HepG2 (cell line): ENCODE data around the gene CPNE2. TPM values are rescaled to one million over a fixed set of nuclear protein-coding genes. Genes with fewer than 3 reads are reported as not detected.
A peak's percentile ranks its signal among the peaks of the same experiment; 100 is the strongest.

Experiments
- CHD4 ChIP-seq: fragments of 200-600 bp; sonication (generic); IDR thresholded peaks from 2 replicates; pipeline ENCODE4 v1.7.0; 2017; ENCODE audit warnings: mild to moderate bottlenecking, low read length, borderline replicate concordance
- EED ChIP-seq: sonication (generic); formaldehyde crosslinking; IDR thresholded peaks from 2 replicates; pipeline ENCODE4 v1.5.0; 2020; ENCODE audit warnings: mild to moderate bottlenecking, missing genetic modification reagents
- ELF1 ChIP-seq: sonication (generic); formaldehyde crosslinking; IDR thresholded peaks from 2 replicates; pipeline ENCODE4 v1.4.0; 2020; ENCODE audit warnings: missing genetic modification reagents
- FOXA3 ChIP-seq: IDR thresholded peaks from 2 replicates; pipeline ENCODE4 v1.6.1; 2016; ENCODE audit warnings: missing genetic modification reagents, missing compliant biosample characterization
- HNRNPH1 ChIP-seq: fragments of 200-400 bp; formaldehyde crosslinking; optimal IDR thresholded peaks from 2 replicates; pipeline ENCODE3; 2017; ENCODE audit warnings: mild to moderate bottlenecking, low read depth, low read length
- KDM5A ChIP-seq: fragments of 200-600 bp; sonication (generic); IDR thresholded peaks from 2 replicates; pipeline ENCODE4 v1.7.0; 2018; ENCODE audit warnings: antibody characterized with exemption, mild to moderate bottlenecking, low read length, borderline replicate concordance
- MIER3 ChIP-seq: IDR thresholded peaks from 2 replicates; pipeline ENCODE4 v1.6.1; 2016; ENCODE audit warnings: missing compliant biosample characterization, borderline replicate concordance
- SP5 ChIP-seq: IDR thresholded peaks from 2 replicates; pipeline ENCODE4 v1.6.1; 2016; ENCODE audit warnings: low read depth, borderline replicate concordance
- TARDBP ChIP-seq: sonication (generic); formaldehyde crosslinking; IDR thresholded peaks from 2 replicates; pipeline ENCODE4 v1.8.0; 2022; ENCODE audit warnings: mild to moderate bottlenecking, missing genetic modification reagents
- TCF7L2 ChIP-seq: IDR thresholded peaks from 2 replicates; pipeline ENCODE4 v1.6.1; 2011; ENCODE audit warnings: mild to moderate bottlenecking, low read depth, low read length, moderate library complexity
- XRCC5 ChIP-seq: fragments of 200-400 bp; formaldehyde crosslinking; optimal IDR thresholded peaks from 2 replicates; pipeline ENCODE3; 2017; ENCODE audit warnings: mild to moderate bottlenecking, low read length
- ZBTB20 ChIP-seq: sonication (generic); formaldehyde crosslinking; IDR thresholded peaks from 2 replicates; pipeline ENCODE4 v1.8.1; 2023; ENCODE audit warnings: missing genetic modification reagents, low read depth, mild to moderate bottlenecking, borderline replicate concordance
- ZBTB3 ChIP-seq: sonication (generic); formaldehyde crosslinking; IDR thresholded peaks from 2 replicates; pipeline ENCODE4 v1.4.0; 2020; ENCODE audit warnings: low read depth, mild to moderate bottlenecking, moderate library complexity, missing genetic modification reagents, borderline replicate concordance
- ZFP37 ChIP-seq: sonication (generic); formaldehyde crosslinking; IDR thresholded peaks from 2 replicates; pipeline ENCODE4 v1.4.0; 2020; ENCODE audit warnings: missing genetic modification reagents, borderline replicate concordance
- ZNF17 ChIP-seq: sonication (generic); formaldehyde crosslinking; IDR thresholded peaks from 2 replicates; pipeline ENCODE4 v1.5.0; 2020; ENCODE audit warnings: mild to moderate bottlenecking, missing genetic modification reagents
- ZNF264 ChIP-seq: sonication (generic); formaldehyde crosslinking; IDR thresholded peaks from 2 replicates; pipeline ENCODE4 v1.4.0; 2020; ENCODE audit warnings: missing genetic modification reagents
- ZNF367 ChIP-seq: sonication (generic); formaldehyde crosslinking; IDR thresholded peaks from 2 replicates; pipeline ENCODE4 v1.4.0; 2020; ENCODE audit warnings: missing genetic modification reagents, borderline replicate concordance
- ZNF598 ChIP-seq: sonication (generic); formaldehyde crosslinking; IDR thresholded peaks from 2 replicates; pipeline ENCODE4 v1.5.1; 2020; ENCODE audit warnings: mild to moderate bottlenecking, missing genetic modification reagents, borderline replicate concordance
- ZNF777 ChIP-seq: sonication (generic); formaldehyde crosslinking; IDR thresholded peaks from 2 replicates; pipeline ENCODE4 v1.4.0; 2020; ENCODE audit warnings: missing genetic modification reagents
- ZNF781 ChIP-seq: sonication (generic); formaldehyde crosslinking; IDR thresholded peaks from 2 replicates; pipeline ENCODE4 v1.5.1; 2020; ENCODE audit warnings: borderline replicate concordance, mild to moderate bottlenecking, missing genetic modification reagents; ENCODE audit errors: not compliant biosample characterization
- ZNF790 ChIP-seq: sonication (generic); formaldehyde crosslinking; IDR thresholded peaks from 2 replicates; pipeline ENCODE4 v1.8.0; 2022; ENCODE audit warnings: missing genetic modification reagents, mild to moderate bottlenecking, borderline replicate concordance
- ZNF792 ChIP-seq: IDR thresholded peaks from 2 replicates; pipeline ENCODE4 v1.6.1; 2016
- polyA plus RNA-seq, 8 experiments: library from polyadenylated mRNA; depleted of rRNA in 3 of 8; stranded (reverse) in 7 of 8; unstranded in 1 of 8; fragments of >200 nt; fragmentation: Illumina TruSeq in 4 of 8; extraction: Trizol in 4 of 8; gene quantifications; 2 replicates each; pipeline versions ENCODE4 v1.2.1 to v1.2.3, GENCODE V29; 2011 to 2016; ENCODE audit warnings: low read depth in 4 of 8, missing spikeins in 1 of 8, mixed read lengths in 1 of 8; ENCODE audit not compliant: insufficient read depth in 1 of 8
- total RNA-seq, 5 experiments: library from RNA; depleted of rRNA; stranded (reverse); fragments of >200 nt; fragmentation: Illumina TruSeq; extraction: Trizol; gene quantifications; 2 replicates each; pipeline ENCODE4 v1.2.3, GENCODE V29; 2016; ENCODE audit warnings: low read depth in 1 of 5
- TF ChIP-seq, protein P1 (sequence below): sonication (generic); formaldehyde crosslinking; IDR thresholded peaks from 2 replicates; pipeline ENCODE4 v1.8.1; 2023; ENCODE audit warnings: missing genetic modification reagents, mild to moderate bottlenecking, borderline replicate concordance
- TF ChIP-seq, protein P2 (sequence below): sonication (generic); formaldehyde crosslinking; IDR thresholded peaks from 2 replicates; pipeline ENCODE4 v1.8.0; 2022; ENCODE audit warnings: missing genetic modification reagents, mild to moderate bottlenecking, inconsistent platforms, borderline replicate concordance
- TF ChIP-seq, protein P3 (sequence below): sonication (generic); formaldehyde crosslinking; IDR thresholded peaks from 2 replicates; pipeline ENCODE4 v1.4.0; 2020; ENCODE audit warnings: missing genetic modification reagents
- TF ChIP-seq, protein P4 (sequence below): sonication (generic); formaldehyde crosslinking; IDR thresholded peaks from 2 replicates; pipeline ENCODE4 v1.4.0; 2020; ENCODE audit warnings: missing genetic modification reagents
- TF ChIP-seq, protein P5 (sequence below): sonication (generic); formaldehyde crosslinking; conservative IDR thresholded peaks from 2 replicates; pipeline ENCODE4 v1.4.0; 2020; ENCODE audit warnings: missing genetic modification reagents

CPNE2 gene
- total and polyA plus RNA-seq, 2 of the 13 experiments (the other 11 are each of a cell fraction or from before 2014, with no cell fraction given) = 10.6 to 23.3 TPM

DNA sequence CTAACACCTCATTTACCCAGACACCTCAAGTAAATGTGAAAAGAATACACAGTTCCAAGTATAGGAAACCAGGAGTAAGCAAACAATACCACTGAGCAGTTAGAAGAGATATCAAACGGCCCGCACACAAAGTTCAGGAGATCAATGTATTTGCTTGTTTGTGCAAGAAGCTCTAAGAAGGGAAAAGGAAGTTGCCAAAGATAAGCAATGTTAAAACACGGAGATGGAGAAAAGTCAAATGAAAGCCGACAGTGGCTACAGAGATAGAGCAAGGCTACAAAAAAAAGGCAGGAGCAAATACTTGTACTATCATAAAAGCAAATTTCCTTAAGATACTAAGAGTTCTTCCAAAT, 63.9 kb downstream of the CPNE2 start (continued):
- TF ChIP-seq, protein P1, sequence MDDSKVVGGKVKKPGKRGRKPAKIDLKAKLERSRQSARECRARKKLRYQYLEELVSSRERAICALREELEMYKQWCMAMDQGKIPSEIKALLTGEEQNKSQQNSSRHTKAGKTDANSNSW (CRISPR knock-in tag) = no peak
- TF ChIP-seq ZFP37 (CRISPR knock-in tag) = no peak
- no peak for TF ChIP-seq ZNF17
- TF ChIP-seq MIER3 (CRISPR knock-in tag) = peak; percentile 64; the same call in 1 of the 2 replicates
- TF ChIP-seq, protein P2, sequence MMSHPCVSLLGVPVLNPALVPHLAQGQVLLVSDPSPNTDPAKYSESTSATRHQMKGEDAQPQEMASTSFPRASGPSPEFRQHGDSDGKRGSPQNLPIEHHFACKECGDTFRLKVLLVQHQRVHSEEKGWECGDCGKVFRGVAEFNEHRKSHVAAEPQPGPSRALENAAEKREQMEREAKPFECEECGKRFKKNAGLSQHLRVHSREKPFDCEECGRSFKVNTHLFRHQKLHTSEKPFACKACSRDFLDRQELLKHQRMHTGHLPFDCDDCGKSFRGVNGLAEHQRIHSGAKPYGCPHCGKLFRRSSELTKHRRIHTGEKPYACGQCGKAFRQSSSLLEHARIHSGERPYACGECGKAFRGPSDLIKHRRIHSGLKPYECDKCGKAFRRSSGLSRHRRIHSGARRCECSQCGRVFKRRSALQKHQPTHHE (CRISPR knock-in tag) = no peak
- TF ChIP-seq, protein P3, sequence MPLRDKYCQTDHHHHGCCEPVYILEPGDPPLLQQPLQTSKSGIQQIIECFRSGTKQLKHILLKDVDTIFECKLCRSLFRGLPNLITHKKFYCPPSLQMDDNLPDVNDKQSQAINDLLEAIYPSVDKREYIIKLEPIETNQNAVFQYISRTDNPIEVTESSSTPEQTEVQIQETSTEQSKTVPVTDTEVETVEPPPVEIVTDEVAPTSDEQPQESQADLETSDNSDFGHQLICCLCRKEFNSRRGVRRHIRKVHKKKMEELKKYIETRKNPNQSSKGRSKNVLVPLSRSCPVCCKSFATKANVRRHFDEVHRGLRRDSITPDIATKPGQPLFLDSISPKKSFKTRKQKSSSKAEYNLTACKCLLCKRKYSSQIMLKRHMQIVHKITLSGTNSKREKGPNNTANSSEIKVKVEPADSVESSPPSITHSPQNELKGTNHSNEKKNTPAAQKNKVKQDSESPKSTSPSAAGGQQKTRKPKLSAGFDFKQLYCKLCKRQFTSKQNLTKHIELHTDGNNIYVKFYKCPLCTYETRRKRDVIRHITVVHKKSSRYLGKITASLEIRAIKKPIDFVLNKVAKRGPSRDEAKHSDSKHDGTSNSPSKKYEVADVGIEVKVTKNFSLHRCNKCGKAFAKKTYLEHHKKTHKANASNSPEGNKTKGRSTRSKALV (CRISPR knock-in tag) = no peak
- TF ChIP-seq ELF1 = 0 out of 2 replicates have a peak, but pooled peaks have one; percentile 15
- 0 out of 2 replicates have a peak, but pooled peaks have one; percentile 55 for TF ChIP-seq ZNF792 (CRISPR knock-in tag)
- TF ChIP-seq ZNF598 (CRISPR knock-in tag) = no peak
- TF ChIP-seq ZNF781 = no peak
- TF ChIP-seq CHD4 = no peak
- peak; percentile 78 for TF ChIP-seq FOXA3 (CRISPR knock-in tag)
- no peak for TF ChIP-seq EED (CRISPR knock-in tag)
- TF ChIP-seq ZNF367 (CRISPR knock-in tag) = no peak
- no peak for TF ChIP-seq XRCC5
- TF ChIP-seq SP5 = no peak; the same call in 1 of the 2 replicates
- peak; percentile 54; the same call in 1 of the 2 replicates for TF ChIP-seq ZBTB20 (CRISPR knock-in tag)
- TF ChIP-seq ZNF777 = no peak
- peak; percentile 81; the same call in 1 of the 2 replicates for TF ChIP-seq TCF7L2
- no peak for TF ChIP-seq KDM5A
- TF ChIP-seq, protein P4, sequence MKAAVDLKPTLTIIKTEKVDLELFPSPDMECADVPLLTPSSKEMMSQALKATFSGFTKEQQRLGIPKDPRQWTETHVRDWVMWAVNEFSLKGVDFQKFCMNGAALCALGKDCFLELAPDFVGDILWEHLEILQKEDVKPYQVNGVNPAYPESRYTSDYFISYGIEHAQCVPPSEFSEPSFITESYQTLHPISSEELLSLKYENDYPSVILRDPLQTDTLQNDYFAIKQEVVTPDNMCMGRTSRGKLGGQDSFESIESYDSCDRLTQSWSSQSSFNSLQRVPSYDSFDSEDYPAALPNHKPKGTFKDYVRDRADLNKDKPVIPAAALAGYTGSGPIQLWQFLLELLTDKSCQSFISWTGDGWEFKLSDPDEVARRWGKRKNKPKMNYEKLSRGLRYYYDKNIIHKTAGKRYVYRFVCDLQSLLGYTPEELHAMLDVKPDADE = no peak
- TF ChIP-seq TARDBP (CRISPR knock-in tag) = peak; percentile 52; the same call in 1 of the 2 replicates
- TF ChIP-seq, protein P5, sequence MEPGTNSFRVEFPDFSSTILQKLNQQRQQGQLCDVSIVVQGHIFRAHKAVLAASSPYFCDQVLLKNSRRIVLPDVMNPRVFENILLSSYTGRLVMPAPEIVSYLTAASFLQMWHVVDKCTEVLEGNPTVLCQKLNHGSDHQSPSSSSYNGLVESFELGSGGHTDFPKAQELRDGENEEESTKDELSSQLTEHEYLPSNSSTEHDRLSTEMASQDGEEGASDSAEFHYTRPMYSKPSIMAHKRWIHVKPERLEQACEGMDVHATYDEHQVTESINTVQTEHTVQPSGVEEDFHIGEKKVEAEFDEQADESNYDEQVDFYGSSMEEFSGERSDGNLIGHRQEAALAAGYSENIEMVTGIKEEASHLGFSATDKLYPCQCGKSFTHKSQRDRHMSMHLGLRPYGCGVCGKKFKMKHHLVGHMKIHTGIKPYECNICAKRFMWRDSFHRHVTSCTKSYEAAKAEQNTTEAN (CRISPR knock-in tag) = no peak
- no peak for TF ChIP-seq ZBTB3
- TF ChIP-seq ZNF264 = no peak
- no peak for TF ChIP-seq ZNF790 (CRISPR knock-in tag)
- TF ChIP-seq HNRNPH1 = no peak
